Measurements from ENCODE around the gene HHIPL2.

DNA sequence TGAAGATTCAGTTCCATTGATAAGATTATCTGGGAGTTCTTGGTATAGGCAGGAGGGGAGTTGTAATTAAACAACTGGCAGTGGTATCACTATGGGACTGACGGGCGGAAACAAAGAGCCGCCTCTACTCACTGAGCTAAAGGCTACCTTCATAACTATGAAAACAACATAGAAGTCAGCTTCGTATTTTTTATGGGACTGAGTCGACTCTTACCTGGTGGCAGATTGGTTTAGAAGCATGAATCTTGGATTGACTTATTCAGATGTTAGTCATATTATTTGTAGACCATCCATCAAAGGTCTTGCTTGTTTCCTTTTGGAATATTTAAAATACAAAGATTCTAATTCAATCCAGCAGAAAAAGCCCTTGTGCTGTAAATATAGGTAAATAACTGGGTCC, 6.3 kb upstream of the HHIPL2 start:
- no peak for TF ChIP-seq POLR2AphosphoS5 (IDR thresholded peaks at IDR 0.05)
- TF ChIP-seq, protein P1, sequence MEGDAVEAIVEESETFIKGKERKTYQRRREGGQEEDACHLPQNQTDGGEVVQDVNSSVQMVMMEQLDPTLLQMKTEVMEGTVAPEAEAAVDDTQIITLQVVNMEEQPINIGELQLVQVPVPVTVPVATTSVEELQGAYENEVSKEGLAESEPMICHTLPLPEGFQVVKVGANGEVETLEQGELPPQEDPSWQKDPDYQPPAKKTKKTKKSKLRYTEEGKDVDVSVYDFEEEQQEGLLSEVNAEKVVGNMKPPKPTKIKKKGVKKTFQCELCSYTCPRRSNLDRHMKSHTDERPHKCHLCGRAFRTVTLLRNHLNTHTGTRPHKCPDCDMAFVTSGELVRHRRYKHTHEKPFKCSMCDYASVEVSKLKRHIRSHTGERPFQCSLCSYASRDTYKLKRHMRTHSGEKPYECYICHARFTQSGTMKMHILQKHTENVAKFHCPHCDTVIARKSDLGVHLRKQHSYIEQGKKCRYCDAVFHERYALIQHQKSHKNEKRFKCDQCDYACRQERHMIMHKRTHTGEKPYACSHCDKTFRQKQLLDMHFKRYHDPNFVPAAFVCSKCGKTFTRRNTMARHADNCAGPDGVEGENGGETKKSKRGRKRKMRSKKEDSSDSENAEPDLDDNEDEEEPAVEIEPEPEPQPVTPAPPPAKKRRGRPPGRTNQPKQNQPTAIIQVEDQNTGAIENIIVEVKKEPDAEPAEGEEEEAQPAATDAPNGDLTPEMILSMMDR (IDR thresholded peaks at IDR 0.05 in 8 of 11, conservative IDR thresholded peaks at IDR 0.05 in 3 of 11) = no peak
- TF ChIP-seq POLR2A (IDR thresholded peaks at IDR 0.05) = no peak
